ENCODE measurements around the gene F13B. TPM values are rescaled to one million over a fixed set of nuclear protein-coding genes. Genes with fewer than 3 reads are reported as not detected.

The F13B gene
- total RNA-seq (11.3 and 12.3 TPM in 2 replicates), polyA plus RNA-seq (4.7 and 5.5 TPM in 2 replicates)

DNA sequence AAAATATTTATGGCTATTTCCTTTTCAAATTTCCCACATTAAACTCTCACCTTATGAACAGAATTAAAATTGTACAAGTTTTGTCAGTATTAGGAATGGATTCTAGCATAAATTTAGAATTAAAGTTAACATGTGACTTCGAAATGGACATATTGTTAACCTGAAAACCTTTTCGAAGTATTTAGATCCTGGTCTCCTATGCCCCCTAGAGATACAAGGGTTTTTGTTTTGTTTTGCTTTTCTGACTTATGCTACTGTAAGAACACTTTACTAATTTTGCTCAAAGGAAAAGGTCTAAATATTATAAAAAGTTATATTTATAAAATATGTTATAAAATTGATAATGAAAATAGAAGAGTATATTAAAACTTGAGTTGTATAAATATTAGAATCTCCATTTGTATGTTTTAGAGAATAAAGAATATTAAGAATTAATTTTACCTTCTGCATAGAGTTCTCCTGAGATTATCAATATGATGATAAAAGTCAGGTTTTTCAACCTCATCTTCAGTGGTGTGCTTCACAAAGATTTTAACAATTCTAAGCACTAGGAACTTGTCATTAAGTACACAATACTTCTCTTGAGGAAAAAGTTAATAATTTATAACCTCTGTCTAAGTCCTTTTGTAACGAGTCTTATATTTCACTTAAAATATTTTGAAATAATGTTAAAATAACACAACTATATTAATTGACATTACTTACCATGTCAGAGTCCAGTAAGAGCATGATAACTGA, at the start of gene F13B:
F13B (minus strand) TSS at position 542 of the 738 bp plus-strand sequence; CDS start at position 505, 37 bp downstream.
- Histone ChIP-seq H3K36me3 (replicated peaks; ENCODE audit: insufficient read depth, low read depth) (no peaks in the 10 kb centered on the region), H3K9me2 (replicated peaks; ENCODE audit: insufficient read depth) (no peaks in the 10 kb centered on the region), H3K27me3 (no peaks in the 10 kb centered on the region), H3K4me2 (peak within 1 kb of the TSS; percentile 25), H3K4me1 (ENCODE audit: insufficient read depth) (no peaks in the 10 kb centered on the region), H2AFZ (no peak within 1 kb of the TSS), H3K4me3 (no peak within 1 kb of the TSS), H3K79me2 (no peaks in the 10 kb centered on the region), H3K9me3 (ENCODE audit: low read depth) (no peaks in the 10 kb centered on the region), H3K27ac (no peak within 1 kb of the TSS), H4K20me1 (ENCODE audit: insufficient read depth, poor library complexity, severe bottlenecking) (no peaks in the 10 kb centered on the region)
- no peak for TF ChIP-seq EZH2 (IDR thresholded peaks at IDR 0.05; ENCODE audit: borderline replicate concordance)
- TF ChIP-seq, protein P1, sequence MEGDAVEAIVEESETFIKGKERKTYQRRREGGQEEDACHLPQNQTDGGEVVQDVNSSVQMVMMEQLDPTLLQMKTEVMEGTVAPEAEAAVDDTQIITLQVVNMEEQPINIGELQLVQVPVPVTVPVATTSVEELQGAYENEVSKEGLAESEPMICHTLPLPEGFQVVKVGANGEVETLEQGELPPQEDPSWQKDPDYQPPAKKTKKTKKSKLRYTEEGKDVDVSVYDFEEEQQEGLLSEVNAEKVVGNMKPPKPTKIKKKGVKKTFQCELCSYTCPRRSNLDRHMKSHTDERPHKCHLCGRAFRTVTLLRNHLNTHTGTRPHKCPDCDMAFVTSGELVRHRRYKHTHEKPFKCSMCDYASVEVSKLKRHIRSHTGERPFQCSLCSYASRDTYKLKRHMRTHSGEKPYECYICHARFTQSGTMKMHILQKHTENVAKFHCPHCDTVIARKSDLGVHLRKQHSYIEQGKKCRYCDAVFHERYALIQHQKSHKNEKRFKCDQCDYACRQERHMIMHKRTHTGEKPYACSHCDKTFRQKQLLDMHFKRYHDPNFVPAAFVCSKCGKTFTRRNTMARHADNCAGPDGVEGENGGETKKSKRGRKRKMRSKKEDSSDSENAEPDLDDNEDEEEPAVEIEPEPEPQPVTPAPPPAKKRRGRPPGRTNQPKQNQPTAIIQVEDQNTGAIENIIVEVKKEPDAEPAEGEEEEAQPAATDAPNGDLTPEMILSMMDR (IDR thresholded peaks at IDR 0.05; ENCODE audit: poor library complexity) = no peak
- no peak for TF ChIP-seq EZH2phosphoT487 (IDR thresholded peaks at IDR 0.05; ENCODE audit: low read depth, severe bottlenecking, unreplicated experiment)
- WGBS (ENCODE audit: low lambda C conversion rate, missing lambda C conversion rate) = 76% methylated on average over 3 of the region's 3 CpGs
- DNase-seq (ENCODE audit: low spot score) = no peak

DNA sequence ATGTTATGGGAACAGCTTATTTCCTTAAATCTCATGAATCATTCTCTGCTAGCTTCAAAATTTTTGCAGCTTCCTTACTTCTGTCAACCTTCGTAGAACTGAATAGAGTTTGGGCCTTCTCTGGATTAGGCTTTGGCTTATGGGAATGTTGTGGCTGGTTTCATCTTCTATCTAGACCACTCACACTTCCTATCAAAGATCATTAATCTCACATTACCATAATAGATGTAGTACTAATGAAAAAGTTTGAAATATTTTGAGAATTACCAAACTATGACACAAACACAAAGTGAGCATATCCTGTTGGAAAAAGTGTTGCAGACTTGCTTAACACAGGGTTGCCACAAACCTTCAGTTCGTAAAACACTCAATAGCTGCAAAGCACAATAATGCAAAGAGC, 49.1 kb upstream of the F13B start:
- whole genome bisulfite sequencing (ENCODE audit: low lambda C conversion rate, missing lambda C conversion rate) = 88% methylated on average over 2 of the region's 2 CpGs
- H2AFZ ChIP-seq = no peak overlapping the region
- TF ChIP-seq, protein P1 (IDR thresholded peaks at IDR 0.05; ENCODE audit: poor library complexity) = no peak
- TF ChIP-seq EZH2phosphoT487 (IDR thresholded peaks at IDR 0.05; ENCODE audit: low read depth, severe bottlenecking, unreplicated experiment) (no peak), EZH2 (IDR thresholded peaks at IDR 0.05; ENCODE audit: borderline replicate concordance) (no peak)

DNA sequence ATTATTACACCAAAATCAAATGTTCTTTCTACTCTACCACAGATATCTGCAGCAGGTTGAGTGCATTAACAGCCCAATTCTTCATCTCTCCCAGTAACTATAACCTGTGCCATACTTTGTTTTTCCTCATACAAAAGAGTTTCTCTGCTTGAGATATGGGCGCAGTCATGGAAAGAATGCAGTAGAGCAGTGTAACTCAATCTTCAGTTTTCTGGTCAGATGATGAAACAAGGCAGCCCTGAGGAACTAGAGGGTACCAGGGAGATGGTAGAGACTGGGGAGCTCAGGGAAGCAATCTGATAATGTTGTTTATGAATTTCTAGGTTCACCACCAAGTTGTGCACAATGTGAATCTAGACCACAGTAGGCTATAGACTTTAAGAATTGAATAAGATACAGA, 39.8 kb upstream of the F13B start:
- H2AFZ ChIP-seq = no peak overlapping the region
- H3K4me3 ChIP-seq = no peak overlapping the region
- H3K9me2 ChIP-seq (replicated peaks; ENCODE audit: insufficient read depth) = no peaks in the 10 kb centered on the region
- 100% methylated on average over 1 of the region's 1 CpG for WGBS (ENCODE audit: low lambda C conversion rate, missing lambda C conversion rate)
- H3K4me1 ChIP-seq (ENCODE audit: insufficient read depth) = no peaks in the 10 kb centered on the region
- H3K27me3 ChIP-seq = no peaks in the 10 kb centered on the region
- no peak for DNase-seq (ENCODE audit: low spot score)
- H3K9me3 ChIP-seq (ENCODE audit: low read depth) = no peaks in the 10 kb centered on the region
- no peak overlapping the region for H3K27ac ChIP-seq
- no peaks in the 10 kb centered on the region for H3K36me3 ChIP-seq (replicated peaks; ENCODE audit: insufficient read depth, low read depth)
- H4K20me1 ChIP-seq (ENCODE audit: insufficient read depth, poor library complexity, severe bottlenecking) = no peaks in the 10 kb centered on the region
- no peak overlapping the region for H3K4me2 ChIP-seq
- TF ChIP-seq, protein P1 (IDR thresholded peaks at IDR 0.05; ENCODE audit: poor library complexity) = no peak
- TF ChIP-seq EZH2 (IDR thresholded peaks at IDR 0.05; ENCODE audit: borderline replicate concordance) = no peak
- no peak for TF ChIP-seq EZH2phosphoT487 (IDR thresholded peaks at IDR 0.05; ENCODE audit: low read depth, severe bottlenecking, unreplicated experiment)
- no peaks in the 10 kb centered on the region for H3K79me2 ChIP-seq

More for the DNA sequence above, 49.1 kb upstream of the F13B start:
- no peaks in the 10 kb centered on the region for H3K27me3 ChIP-seq
- no peak for DNase-seq (ENCODE audit: low spot score)
- no peaks in the 10 kb centered on the region for H4K20me1 ChIP-seq (ENCODE audit: insufficient read depth, poor library complexity, severe bottlenecking)
- no peaks in the 10 kb centered on the region for H3K9me2 ChIP-seq (replicated peaks; ENCODE audit: insufficient read depth)
- H3K4me3 ChIP-seq = no peak overlapping the region
- H3K9me3 ChIP-seq (ENCODE audit: low read depth) = no peaks in the 10 kb centered on the region
- H3K4me2 ChIP-seq = no peak overlapping the region
- no peaks in the 10 kb centered on the region for H3K79me2 ChIP-seq
- no peaks in the 10 kb centered on the region for H3K36me3 ChIP-seq (replicated peaks; ENCODE audit: insufficient read depth, low read depth)
- H3K4me1 ChIP-seq (ENCODE audit: insufficient read depth) = no peaks in the 10 kb centered on the region
- H3K27ac ChIP-seq = no peak overlapping the region
